Measurements from ENCODE around the gene NTRK1. TPM values are rescaled to one million over a fixed set of nuclear protein-coding genes. Genes with fewer than 3 reads are reported as not detected.

NTRK1 gene
- total RNA-seq, 1 donor from 2014 or later: not detected

- no peak for TF ChIP-seq CTCF (IDR thresholded peaks at IDR 0.05; ENCODE audit: insufficient read depth, low read length, severe bottlenecking)
- Histone ChIP-seq H3K4me3 (ENCODE audit: low read depth, low read length) (no peak overlapping the region), H3K27me3 (ENCODE audit: control insufficient read depth, insufficient read depth, low read length) (peaks cover 9% of the 10 kb centered on the region), H3K36me3 (ENCODE audit: control insufficient read depth, insufficient read depth, low read length) (no peaks in the 10 kb centered on the region)
- no peak for DNase-seq (ENCODE audit: low read depth)
- no peak for FAIRE-seq
Observed at GRCh38 chr1:156929596-156930238, 69.1 kb downstream of the NTRK1 start.

- no peaks in the 10 kb centered on the region for H3K36me3 ChIP-seq (ENCODE audit: control insufficient read depth, insufficient read depth, low read length)
- FAIRE-seq: no peak
- DNase-seq (ENCODE audit: low read depth): no peak
- no peak for TF ChIP-seq CTCF (IDR thresholded peaks at IDR 0.05; ENCODE audit: insufficient read depth, low read length, severe bottlenecking)
- peaks cover 3% of the 10 kb centered on the region for H3K27me3 ChIP-seq (ENCODE audit: control insufficient read depth, insufficient read depth, low read length)
- H3K4me3 ChIP-seq (ENCODE audit: low read depth, low read length): no peak overlapping the region
Observed at GRCh38 chr1:156930483-156930882, 69.8 kb downstream of the NTRK1 start.

Other genes with a start within 250 kb of the NTRK1 start
- under 0.01 TPM in 1 of 2 replicates, not detected in the other for gene HAPLN2, start 241.4 kb upstream of the NTRK1 start, total RNA-seq
- gene BCAN, start 218.7 kb upstream of the NTRK1 start, total RNA-seq: not detected in 2 replicates
- gene NES, start 183.5 kb upstream of the NTRK1 start, total RNA-seq: under 0.01 TPM in 1 of 2 replicates, not detected in the other
- 5.3 and 112 TPM in 2 replicates for gene CRABP2, start 155.3 kb upstream of the NTRK1 start, total RNA-seq
- 14.7 and 20.2 TPM in 2 replicates for gene METTL25B, start 132.4 kb upstream of the NTRK1 start, total RNA-seq
- gene ISG20L2, start 132.1 kb upstream of the NTRK1 start, total RNA-seq: 7.9 and 10.6 TPM in 2 replicates
- 60.3 and 74.1 TPM in 2 replicates for gene MRPL24, start 119.8 kb upstream of the NTRK1 start, total RNA-seq
- 163 and 225 TPM in 2 replicates for gene HDGF, start 109.2 kb upstream of the NTRK1 start, total RNA-seq
- gene PRCC, start 93.3 kb upstream of the NTRK1 start, total RNA-seq: 9.2 and 11.5 TPM in 2 replicates
- gene SH2D2A, start 44.0 kb upstream of the NTRK1 start, total RNA-seq: 1.2 and 1.8 TPM in 2 replicates
- gene INSRR, start 1.7 kb upstream of the NTRK1 start, total RNA-seq: not detected in 2 replicates
- 1.8 TPM in 2 replicates for gene PEAR1, start 32.9 kb downstream of the NTRK1 start, total RNA-seq
- gene LRRC71, start 59.8 kb downstream of the NTRK1 start, total RNA-seq: not detected in 2 replicates
- 12.4 and 22.3 TPM in 2 replicates for gene ARHGEF11, start 184.9 kb downstream of the NTRK1 start, total RNA-seq
- gene ETV3L, start 238.9 kb downstream of the NTRK1 start, total RNA-seq: not detected in 2 replicates